Sciatic nerve (tissue), 2 donors: Measurements from ENCODE around the gene WDR26. TPM values are rescaled to one million over a fixed set of nuclear protein-coding genes. Genes with fewer than 3 reads are reported as not detected.
"Not testable (repeated sequence)": the region's sequence is repeated elsewhere in the genome, so short reads cannot be mapped to it uniquely, and the experiment has no call there.

Source experiments
- ATAC-seq: fragments of 200-7000 bp; cut with Tn5 transposase; one replicate; pipeline ENCODE4 v1.9.1; 2020; ENCODE audit warnings: mild to moderate bottlenecking, moderate library complexity
- DNase-seq: peaks from one replicate; pipeline ENCODE4 v3.0.0-alpha.2; 2020; ENCODE audit warnings: low spot score
- intact Hi-C: fragments of 100-400 bp; cut with DNase I; formaldehyde crosslinking; loops from one replicate; pipeline ENCODE4 v1.14.2; 2022
- microRNA-seq: library from miRNA; unstranded; fragments of <30 nt; microRNA quantifications from one replicate; pipeline ENCODE4 v1.2.0, GENCODE V29; 2020
- total RNA-seq: library from RNA; stranded (reverse); fragmentation: NEBNext Ultra II Directional; extraction: Animal tissue kit (Norgen Biotek cat#: 25700); gene quantifications from one replicate; pipeline ENCODE4 v1.2.1, GENCODE V29; 2021
- donor health status: DM: no; HTN: no; CAD: no.
- donor health status: DM: no; HTN: no; CAD: no.

The WDR26 gene
- total RNA-seq, 1 donor from 2014 or later, result 82.4 TPM

- intact Hi-C loops, result no loop called here
- DNase-seq (no peak), ATAC-seq (no peak)
These were observed 76.9 kb downstream of the WDR26 start for GRCh38 chr1:224357626-224358124.

GRCh38 chr1:224356685-224357625, 77.6 kb downstream of the WDR26 start, which contains the start of gene CNIH4:
Gene CNIH4, plus strand, starts transcription at chr1:224356879. Its CDS starts 46 bp downstream, at chr1:224356925.
- intact Hi-C loops, result no loop called here
- ATAC-seq (peak; percentile 100), DNase-seq (peak; percentile 93)

GRCh38 chr1:224353975-224354925, 80.3 kb downstream of the WDR26 start:
- DNase-seq, result no peak
- no peak for ATAC-seq
- intact Hi-C loops, result no loop called here

- ATAC-seq, intact Hi-C loops, DNase-seq: not testable (repeated sequence)
These were observed 82.0 kb downstream of the WDR26 start for GRCh38 chr1:224352436-224353085.

GRCh38 chr1:224349716-224350115, 84.9 kb downstream of the WDR26 start:
- ATAC-seq, DNase-seq, intact Hi-C loops: not testable (repeated sequence)

GRCh38 chr1:224348137-224348536, 86.5 kb downstream of the WDR26 start:
- no peak for ATAC-seq
- intact Hi-C loops, result no loop called here

GRCh38 chr1:224343679-224344078, 90.9 kb downstream of the WDR26 start:
- intact Hi-C loops, result no loop called here
- no peak for ATAC-seq
- DNase-seq, result no peak

More at GRCh38 chr1:224348137-224348536, 86.5 kb downstream of the WDR26 start:
- no peak for DNase-seq

GRCh38 chr1:224340453-224341384, 93.9 kb downstream of the WDR26 start:
- intact Hi-C loops, DNase-seq: not testable (repeated sequence)
- peak; percentile 24 for ATAC-seq

GRCh38 chr1:224339442-224340033, 95.1 kb downstream of the WDR26 start:
- DNase-seq, result no peak
- no peak for ATAC-seq
- intact Hi-C loops, result no loop called here

GRCh38 chr1:224338150-224338838, 96.3 kb downstream of the WDR26 start:
- ATAC-seq (no peak), DNase-seq (no peak)
- intact Hi-C loops, result no loop called here

Small RNAs within 50 kb of the gene (microRNA-seq; reads per million reads assigned to microRNA genes)
- 1.1 reads per million for gene MIR4742

Other genes starting within 250 kb of the WDR26 start
- gene NVL, start 104.6 kb downstream of the WDR26 start, total RNA-seq, result 30.4 TPM
- 51.3 TPM for gene CNIH4, start 77.9 kb downstream of the WDR26 start, total RNA-seq
- 6.7 TPM for gene CNIH3, start 181.5 kb upstream of the WDR26 start, total RNA-seq